B cell (primary cell): ENCODE measurements around the gene C1orf87. TPM values are rescaled to one million over a fixed set of nuclear protein-coding genes. Genes with fewer than 3 reads are reported as not detected.

Source experiments
- ATAC-seq: fragments of 200-7000 bp; cut with Tn5 transposase; one replicate; pipeline ENCODE4 v1.10.0; 2021; ENCODE audit warnings: low read depth, mild to moderate bottlenecking, moderate number of reproducible peaks, moderate library complexity
- CTCF ChIA-PET: fragments of 350-600 bp; sonication (Branson Sonifier 250); formaldehyde crosslinking; loops from one replicate; lab custom pipeline; 2021; ENCODE audit warnings: antibody characterized with exemption, inconsistent platforms; lab: Charles Lee
- POLR2A ChIA-PET: fragments of 350-600 bp; sonication (Branson Sonifier 250); formaldehyde crosslinking; loops from one replicate; lab custom pipeline; 2021; ENCODE audit warnings: antibody characterized with exemption; lab: Charles Lee
- DNase-seq: peaks from one replicate; pipeline ENCODE4 v3.0.0; 2013
- H2AFZ ChIP-seq: 2 replicates; pipeline ENCODE4 v1.6.1; 2012; ENCODE audit warnings: mild to moderate bottlenecking, low read depth, low read length; ENCODE audit not compliant: insufficient read depth, poor library complexity, severe bottlenecking
- H3K27ac ChIP-seq, 2 donors: 1 replicate in 1 of 2; 2 replicates in 1 of 2; pipeline ENCODE4 v1.5.1; 2012 to 2013; ENCODE audit warnings: low read length in 2 of 2, mild to moderate bottlenecking in 2 of 2, moderate library complexity in 1 of 2
- H3K27me3 ChIP-seq, 4 experiments: fragments of 200-600 bp in 1 of 4; sonication (generic) in 1 of 4; replicated peaks in 1 of 4; 1 replicate in 2 of 4; 2 replicates in 2 of 4; pipeline versions ENCODE4 v1.6.1 to v1.7.0; 2013 to 2016; ENCODE audit warnings: low read length in 3 of 4, mild to moderate bottlenecking in 2 of 4, mixed read lengths in 1 of 4, moderate library complexity in 1 of 4; ENCODE audit not compliant: insufficient read depth in 4 of 4, control insufficient read depth in 3 of 4; ENCODE audit errors: control extremely low read depth in 1 of 4
- H3K36me3 ChIP-seq, 2 experiments: replicated peaks in 1 of 2; 1 replicate in 1 of 2; 2 replicates in 1 of 2; pipeline versions ENCODE4 v1.6.1 to v1.7.1; 2013; ENCODE audit warnings: low read length in 1 of 2; ENCODE audit not compliant: insufficient read depth in 2 of 2, control insufficient read depth in 1 of 2; ENCODE audit errors: control extremely low read depth in 1 of 2, extremely low read depth in 1 of 2
- H3K4me1 ChIP-seq, 2 donors: fragments of 200-600 bp in 1 of 2; sonication (generic) in 1 of 2; 1 replicate in 1 of 2; 2 replicates in 1 of 2; pipeline versions ENCODE4 v1.5.1 to v1.6.1; 2013 to 2017; ENCODE audit warnings: low read length in 2 of 2; ENCODE audit not compliant: control insufficient read depth in 2 of 2, insufficient read depth in 2 of 2
- H3K4me2 ChIP-seq: replicated peaks from 2 replicates; pipeline ENCODE3; 2012; ENCODE audit warnings: mild to moderate bottlenecking, low read depth, low read length; ENCODE audit not compliant: poor library complexity, severe bottlenecking
- H3K4me3 ChIP-seq, 5 experiments: fragments of 200-600 bp in 1 of 5; sonication (generic) in 1 of 5; 1 replicate in 3 of 5; 2 replicates in 2 of 5; pipeline versions ENCODE4 v1.5.1 to v1.7.0; 2011 to 2016; ENCODE audit warnings: low read length in 4 of 5, mild to moderate bottlenecking in 4 of 5, low read depth in 2 of 5, control low read depth in 1 of 5, moderate library complexity in 1 of 5; ENCODE audit not compliant: insufficient read depth in 1 of 5; ENCODE audit errors: control extremely low read depth in 1 of 5, extremely low read depth in 1 of 5
- H3K79me2 ChIP-seq: fragments of 200-600 bp; sonication (generic); one replicate; pipeline ENCODE4 v1.6.0; 2016; ENCODE audit warnings: low read length; ENCODE audit not compliant: control insufficient read depth, insufficient read depth
- H3K9ac ChIP-seq: fragments of 200-600 bp; sonication (generic); 2 replicates; pipeline ENCODE4 v1.6.1; 2017; ENCODE audit warnings: mild to moderate bottlenecking, low read length, moderate library complexity
- H3K9me3 ChIP-seq, 3 donors: one replicate each; pipeline versions ENCODE4 v1.6.1 to v1.7.1; 2013; ENCODE audit warnings: low read length in 2 of 3; ENCODE audit not compliant: control insufficient read depth in 2 of 3, insufficient read depth in 1 of 3; ENCODE audit errors: control extremely low read depth in 1 of 3
- H4K20me1 ChIP-seq: 2 replicates; pipeline ENCODE4 v1.6.0; 2012; ENCODE audit warnings: mild to moderate bottlenecking, low read length; ENCODE audit not compliant: insufficient read depth, control insufficient read depth, poor library complexity, severe bottlenecking
- H3K27ac Mint-ChIP-seq: one replicate; pipeline ENCODE4 v1.8.0; 2021; ENCODE audit warnings: mixed read lengths
- H3K27me3 Mint-ChIP-seq: one replicate; pipeline ENCODE4 v1.8.0; 2021; ENCODE audit warnings: mixed read lengths
- H3K4me1 Mint-ChIP-seq: one replicate; pipeline ENCODE4 v1.8.0; 2021; ENCODE audit warnings: mixed read lengths
- H3K4me3 Mint-ChIP-seq: one replicate; pipeline ENCODE4 v1.8.0; 2021; ENCODE audit warnings: mixed read lengths
- H3K9me3 Mint-ChIP-seq: one replicate; pipeline ENCODE4 v1.8.0; 2022; ENCODE audit warnings: mixed read lengths; ENCODE audit not compliant: insufficient read depth
- EZH2 ChIP-seq: IDR thresholded peaks from 2 replicates; pipeline ENCODE4 v1.6.1; 2012; ENCODE audit warnings: borderline replicate concordance, low read depth, mild to moderate bottlenecking, moderate library complexity, low read length; ENCODE audit not compliant: insufficient read depth, poor library complexity, severe bottlenecking
- WGBS: methylation state at CpG from one replicate; pipeline ENCODE4 v1.1.5; 2013; ENCODE audit warnings: missing lambda C conversion rate; ENCODE audit not compliant: insufficient coverage; 5-methylcytosine and 5-hydroxymethylcytosine counted together
- intact Hi-C: fragments of 100-400 bp; cut with micrococcal nuclease; formaldehyde crosslinking; loops from one replicate; pipeline ENCODE4 v1.10.0; 2022
- polyA plus RNA-seq: library from polyadenylated mRNA; depleted of rRNA; stranded (reverse); fragments of >200 nt; gene quantifications from 2 replicates; pipeline ENCODE4 v1.2.3, GENCODE V29; 2012
- total RNA-seq, 2 donors: library from RNA; stranded (reverse); fragments of 120-200 nt in 1 of 2; gene quantifications; 1 replicate in 1 of 2; 2 replicates in 1 of 2; pipeline versions ENCODE4 v1.2.3 to v1.2.4, GENCODE V29; 2013 to 2022
- TF ChIP-seq, protein P1 (sequence below): fragments of 200-600 bp; IDR thresholded peaks from one replicate; pipeline ENCODE4 v1.8.0; 2022; ENCODE audit warnings: antibody characterized with exemption, mild to moderate bottlenecking

Gene C1orf87
- total and polyA plus RNA-seq, 2 donors (not counting 1 experiment from before 2014, with no cell fraction given), result not detected

DNA sequence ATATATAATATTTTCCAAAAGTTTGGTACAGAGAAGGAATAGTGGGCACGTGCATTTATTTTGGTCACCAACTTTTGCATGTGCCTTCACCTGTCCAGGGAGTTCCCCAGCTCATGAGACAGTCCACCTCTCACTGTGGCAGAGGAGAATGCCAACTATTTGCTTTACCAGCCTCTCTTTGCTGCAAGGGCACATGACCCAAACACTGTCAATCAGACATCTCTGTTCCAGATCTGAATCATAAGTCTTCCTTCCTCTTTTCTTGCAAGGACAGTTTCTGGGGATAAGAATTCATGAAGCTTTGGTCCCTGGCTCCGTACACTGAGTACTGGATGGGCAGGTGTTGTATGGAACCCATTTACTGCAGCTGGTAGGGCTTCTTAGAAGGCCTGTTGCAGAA lies 38.6 kb downstream of the C1orf87 start:
- Histone ChIP-seq H3K4me1 (no peaks in the 10 kb centered on the region), H3K9ac (no peak overlapping the region), H3K9me3 (no peaks in the 10 kb centered on the region), H3K4me2 (no peak overlapping the region), H3K36me3 (no peaks in the 10 kb centered on the region), H3K27ac (no peak overlapping the region), H4K20me1 (no peaks in the 10 kb centered on the region), H3K4me3 (no peak overlapping the region), H3K27me3 (no peaks in the 10 kb centered on the region), H2AFZ (no peak overlapping the region), H3K79me2 (no peaks in the 10 kb centered on the region)
- Mint-ChIP-seq H3K27me3 (peaks cover 5% of the 10 kb centered on the region), H3K4me1 (no peaks in the 10 kb centered on the region), H3K27ac (no peak overlapping the region), H3K4me3 (no peak overlapping the region), H3K9me3 (no peaks in the 10 kb centered on the region)
- TF ChIP-seq, protein P1, sequence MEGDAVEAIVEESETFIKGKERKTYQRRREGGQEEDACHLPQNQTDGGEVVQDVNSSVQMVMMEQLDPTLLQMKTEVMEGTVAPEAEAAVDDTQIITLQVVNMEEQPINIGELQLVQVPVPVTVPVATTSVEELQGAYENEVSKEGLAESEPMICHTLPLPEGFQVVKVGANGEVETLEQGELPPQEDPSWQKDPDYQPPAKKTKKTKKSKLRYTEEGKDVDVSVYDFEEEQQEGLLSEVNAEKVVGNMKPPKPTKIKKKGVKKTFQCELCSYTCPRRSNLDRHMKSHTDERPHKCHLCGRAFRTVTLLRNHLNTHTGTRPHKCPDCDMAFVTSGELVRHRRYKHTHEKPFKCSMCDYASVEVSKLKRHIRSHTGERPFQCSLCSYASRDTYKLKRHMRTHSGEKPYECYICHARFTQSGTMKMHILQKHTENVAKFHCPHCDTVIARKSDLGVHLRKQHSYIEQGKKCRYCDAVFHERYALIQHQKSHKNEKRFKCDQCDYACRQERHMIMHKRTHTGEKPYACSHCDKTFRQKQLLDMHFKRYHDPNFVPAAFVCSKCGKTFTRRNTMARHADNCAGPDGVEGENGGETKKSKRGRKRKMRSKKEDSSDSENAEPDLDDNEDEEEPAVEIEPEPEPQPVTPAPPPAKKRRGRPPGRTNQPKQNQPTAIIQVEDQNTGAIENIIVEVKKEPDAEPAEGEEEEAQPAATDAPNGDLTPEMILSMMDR, result no peak
- TF ChIP-seq EZH2, result no peak
- ATAC-seq, result no peak
- ChIA-PET CTCF (no interaction called here), POLR2A (no interaction called here)
- DNase-seq, result no peak
- 78% methylated on average over 1 of the region's 2 CpGs for WGBS
- intact Hi-C loops, result no loop called here

DNA sequence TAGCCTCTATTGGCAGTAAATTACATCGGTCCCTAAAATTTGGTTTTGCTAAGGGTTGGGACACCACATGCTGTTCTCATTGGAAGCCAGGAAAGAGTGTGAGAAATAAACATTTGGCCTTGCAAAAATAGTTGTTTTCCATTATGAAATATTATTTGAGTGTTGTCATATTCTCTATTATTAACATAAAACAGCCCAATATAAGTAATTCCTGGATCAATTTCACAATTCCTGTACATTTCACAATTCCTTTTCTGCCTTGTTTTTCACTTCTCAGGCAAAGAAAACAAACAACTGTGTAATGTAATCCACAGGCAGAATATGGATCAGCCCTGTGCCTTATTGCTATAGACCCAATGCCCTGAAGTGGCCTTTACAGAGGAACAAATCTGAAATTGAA lies 40.5 kb downstream of the C1orf87 start:
- H3K4me1 Mint-ChIP-seq, result no peaks in the 10 kb centered on the region
- TF ChIP-seq, protein P1, result no peak
- no peak for TF ChIP-seq EZH2
- no peak for DNase-seq
- Histone ChIP-seq H3K4me3 (no peak overlapping the region), H4K20me1 (no peaks in the 10 kb centered on the region), H2AFZ (no peak overlapping the region), H3K9ac (no peak overlapping the region), H3K4me2 (no peak overlapping the region), H3K9me3 (no peaks in the 10 kb centered on the region), H3K36me3 (no peaks in the 10 kb centered on the region), H3K4me1 (no peaks in the 10 kb centered on the region), H3K27ac (no peak overlapping the region), H3K27me3 (no peaks in the 10 kb centered on the region), H3K79me2 (no peaks in the 10 kb centered on the region)
- no peaks in the 10 kb centered on the region for H3K9me3 Mint-ChIP-seq
- intact Hi-C loops, result no loop called here
- ATAC-seq, result no peak
- peaks cover 9% of the 10 kb centered on the region for H3K27me3 Mint-ChIP-seq
- H3K27ac Mint-ChIP-seq, result no peak overlapping the region
- H3K4me3 Mint-ChIP-seq, result no peak overlapping the region
- ChIA-PET CTCF (no interaction called here), POLR2A (no interaction called here)
- no CpG with 5 or more reads among the region's 1 CpG for WGBS
